Transverse colon (tissue), 4 donors: ENCODE results near the gene ORMDL2. TPM values are rescaled to one million over a fixed set of nuclear protein-coding genes. Genes with fewer than 3 reads are reported as not detected.

Source experiments
- DNase-seq: peaks from one replicate; pipeline ENCODE4 v3.0.0-alpha.2; 2019
- H3K27ac ChIP-seq, 4 donors: fragments of 200-600 bp; sonication (generic); 2 replicates each; pipeline ENCODE4 v1.5.1; 2016 to 2018; ENCODE audit warnings: inconsistent platforms in 4 of 4
- H3K27me3 ChIP-seq: fragments of 200-600 bp; sonication (generic); 2 replicates; pipeline ENCODE4 v1.5.1; 2017; ENCODE audit warnings: inconsistent platforms
- H3K36me3 ChIP-seq, 4 donors: fragments of 200-600 bp; sonication (generic); 2 replicates each; pipeline ENCODE4 v1.5.1; 2017 to 2019; ENCODE audit warnings: inconsistent platforms in 4 of 4
- H3K4me1 ChIP-seq, 4 donors: fragments of 200-600 bp; sonication (generic); 2 replicates each; pipeline ENCODE4 v1.5.1; 2017 to 2020; ENCODE audit warnings: inconsistent platforms in 4 of 4
- H3K4me3 ChIP-seq, 4 donors: fragments of 200-600 bp; sonication (generic); 1 replicate in 1 of 4; 2 replicates in 3 of 4; pipeline versions ENCODE4 v1.5.1 to v1.6.1; 2017 to 2019; ENCODE audit warnings: inconsistent platforms in 4 of 4
- H3K9me3 ChIP-seq, 2 donors: fragments of 200-600 bp; sonication (generic); 2 replicates each; pipeline ENCODE4 v1.5.1; 2017 to 2019; ENCODE audit warnings: inconsistent platforms in 2 of 2
- CTCF ChIP-seq, 5 experiments: fragments of 200-600 bp in 3 of 5; fragments of 450-650 bp in 2 of 5; sonication (generic) in 3 of 5; IDR thresholded peaks; 1 replicate in 2 of 5; 2 replicates in 3 of 5; pipeline ENCODE4 v1.5.1; 2016 to 2017; ENCODE audit warnings: antibody characterized with exemption in 5 of 5, inconsistent platforms in 3 of 5, mild to moderate bottlenecking in 2 of 5, moderate library complexity in 1 of 5
- EP300 ChIP-seq: sonication (generic); formaldehyde crosslinking; IDR thresholded peaks from one replicate; pipeline ENCODE4 v1.6.1; 2017; ENCODE audit warnings: antibody characterized with exemption, low read depth
- POLR2A ChIP-seq: fragments of 450-650 bp; IDR thresholded peaks from one replicate; pipeline ENCODE4 v1.6.1; 2016; ENCODE audit warnings: antibody characterized with exemption, mild to moderate bottlenecking, moderate library complexity
- POLR2AphosphoS5 ChIP-seq, 3 donors: sonication (generic); formaldehyde crosslinking; IDR thresholded peaks; one replicate each; pipeline ENCODE4 v1.6.1; 2016; ENCODE audit warnings: antibody characterized with exemption in 3 of 3
- WGBS, 2 donors: methylation state at CpG; one replicate each; pipeline ENCODE4 v1.1.5; 2018; ENCODE audit warnings: low coverage in 1 of 2; 5-methylcytosine and 5-hydroxymethylcytosine counted together
- in situ Hi-C, 4 donors: fragments of 200-750 bp; cut with MboI; loops; one replicate each; pipeline versions ENCODE4 v1.15.0 to v1.15.1; 2017; ENCODE audit warnings: low sequenced_read_pairs in 3 of 4, low pct_ligation_motif_present in 1 of 4, low pct_unique_long_range_greater_than_20kb in 1 of 4
- intact Hi-C: fragments of 100-400 bp; cut with DNase I; formaldehyde crosslinking; loops from one replicate; pipeline ENCODE4 v1.15.1; 2023; ENCODE audit warnings: low total_unique reads
- total RNA-seq, 4 donors: library from RNA; depleted of rRNA; stranded (reverse); fragments of >200 nt; gene quantifications; one replicate each; pipeline ENCODE4 v1.1.0, GENCODE V29; 2016

Gene ORMDL2
- total RNA-seq, 4 donors from 2014 or later, result 3.7 to 40.3 (median 21.7) TPM

GRCh38 chr12:55797068-55797467 lies 20.8 kb upstream of the ORMDL2 start:
- Histone ChIP-seq H3K27ac (no peak overlapping the region), H3K27me3 (no peaks in the 10 kb centered on the region), H3K4me1 (peaks cover 0 to 7% (median 0%) of the 10 kb centered on the region in 4 donors), H3K4me3 (no peak overlapping the region), H3K36me3 (peaks cover 0 to 68% (median 36%) of the 10 kb centered on the region in 4 donors), H3K9me3 (no peaks in the 10 kb centered on the region)
- DNase-seq, result no peak
- TF ChIP-seq CTCF (IDR thresholded peaks at IDR 0.05) (peak in 4 of 5 experiments; percentile 28 to 41 (median 36)), POLR2AphosphoS5 (IDR thresholded peaks at IDR 0.05) (no peak)
- WGBS, 2 donors, result 55 to 68% methylated on average over 5 of the region's 5 CpGs
- in situ Hi-C loops, result loop anchor here in 1 of 4 donors (5.0 kb wide), 1 partner anchor 50 kb away; no protein-coding TSS in a partner anchor
- intact Hi-C loops, result loop anchor here (10.0 kb wide), 1 partner anchor 52 kb away; the partner anchor contains the start of gene GDF11

GRCh38 chr12:55797550-55797949 lies 20.3 kb upstream of the ORMDL2 start:
- peaks cover 0 to 7% (median 0%) of the 10 kb centered on the region in 4 donors for H3K4me1 ChIP-seq
- H3K27ac ChIP-seq, result no peak overlapping the region
- peaks cover 0 to 71% (median 38%) of the 10 kb centered on the region in 4 donors for H3K36me3 ChIP-seq
- intact Hi-C loops (loop anchor here (10.0 kb wide), 1 partner anchor 53 kb away; the partner anchor contains the start of gene GDF11), in situ Hi-C loops (loop anchor here in 1 of 4 donors (5.0 kb wide), 1 partner anchor 50 kb away; no protein-coding TSS in a partner anchor)
- no peak for TF ChIP-seq EP300
- TF ChIP-seq POLR2A, result no peak
- no peak for TF ChIP-seq CTCF (IDR thresholded peaks at IDR 0.05)
- no peak for TF ChIP-seq POLR2AphosphoS5 (IDR thresholded peaks at IDR 0.05)
- no peaks in the 10 kb centered on the region for H3K9me3 ChIP-seq
- 75 to 86% methylated on average over 4 of the region's 4 CpGs for WGBS, 2 donors
- DNase-seq, result no peak
- H3K27me3 ChIP-seq, result no peaks in the 10 kb centered on the region
- H3K4me3 ChIP-seq, result no peak overlapping the region

GRCh38 chr12:55806982-55807381 lies 10.9 kb upstream of the ORMDL2 start:
- H3K4me3 ChIP-seq, result no peak overlapping the region
- TF ChIP-seq POLR2A, result no peak
- no peak for TF ChIP-seq CTCF (IDR thresholded peaks at IDR 0.05)
- no peak for TF ChIP-seq POLR2AphosphoS5 (IDR thresholded peaks at IDR 0.05)
- no peak for TF ChIP-seq EP300
- intact Hi-C loops (no loop called here), in situ Hi-C loops (loop anchor here in 2 of 4 donors (10.0 to 25.0 kb wide), 2 partner anchors 52 to 130 kb away; partner anchors contain the start of genes DGKA (in 1 of the 2) and PYM1 (in 1 of the 2))
- H3K27ac ChIP-seq, result no peak overlapping the region
- DNase-seq, result no peak
- 77 to 87% methylated on average over 7 to 8 of the region's 8 CpGs for whole genome bisulfite sequencing, 2 donors
- H3K27me3 ChIP-seq, result no peaks in the 10 kb centered on the region
- H3K36me3 ChIP-seq, result peaks cover 0 to 33% (median 4%) of the 10 kb centered on the region in 4 donors
- peaks cover 0 to 3% (median under 1%) of the 10 kb centered on the region in 4 donors for H3K4me1 ChIP-seq
- H3K9me3 ChIP-seq, result no peaks in the 10 kb centered on the region

- Histone ChIP-seq H3K27me3 (no peaks in the 10 kb centered on the region), H3K4me1 (peaks cover 0 to 15% (median 2%) of the 10 kb centered on the region in 4 donors), H3K4me3 (no peak overlapping the region), H3K9me3 (no peaks in the 10 kb centered on the region), H3K36me3 (peaks cover 0 to 21% (median 2%) of the 10 kb centered on the region in 4 donors), H3K27ac (no peak overlapping the region)
- in situ Hi-C loops (loop anchor here in 2 of 4 donors (10.0 to 25.0 kb wide), 2 partner anchors 54 to 128 kb away; partner anchors contain the start of genes DGKA (in 1 of the 2) and PYM1 (in 1 of the 2)), intact Hi-C loops (no loop called here)
- WGBS, 2 donors, result 92 to 100% methylated on average over 1 to 5 of the region's 5 CpGs
- DNase-seq, result no peak
- TF ChIP-seq POLR2A (no peak), CTCF (IDR thresholded peaks at IDR 0.05) (no peak), EP300 (no peak), POLR2AphosphoS5 (IDR thresholded peaks at IDR 0.05) (no peak)
These were observed 8.6 kb upstream of the ORMDL2 start for GRCh38 chr12:55809274-55809673.
